IMR-90 (cell line): ENCODE results near the gene NAT8. TPM values are rescaled to one million over a fixed set of nuclear protein-coding genes. Genes with fewer than 3 reads are reported as not detected.
"Not testable (repeated sequence)": the region's sequence is repeated elsewhere in the genome, so short reads cannot be mapped to it uniquely, and the experiment has no call there.

Experiments
- ATAC-seq: fragments of 200-7000 bp; cut with Tn5 transposase; 2 replicates; pipeline ENCODE4 v1.9.1; 2020; ENCODE audit warnings: low read depth, mild to moderate bottlenecking, moderate library complexity
- BruUV-seq: library from RNA; stranded (reverse); fragments of 400-500 nt; replicated peaks from 2 replicates; lab custom pipeline; 2021; lab: Mats Ljungman, UMichigan
- CTCF ChIA-PET: fragments of 300-600 bp; formaldehyde crosslinking; extraction: SDS; loops from one replicate; lab custom pipeline; 2021; ENCODE audit warnings: antibody characterized with exemption; lab: Yijun Ruan, JAX
- POLR2A ChIA-PET: fragments of 300-600 bp; sonication (Branson Sonifier 250); formaldehyde crosslinking; loops from one replicate; lab custom pipeline; 2022; ENCODE audit warnings: antibody characterized with exemption; ENCODE audit not compliant: unreplicated experiment; lab: Charles Lee
- DNase-seq: peaks from one replicate; pipeline ENCODE4 v3.0.0; 2013
- H2AFZ ChIP-seq: replicated peaks from 2 replicates; pipeline ENCODE3; 2013; ENCODE audit warnings: low read length, mild to moderate bottlenecking; ENCODE audit not compliant: poor library complexity
- H2AK5ac ChIP-seq: 2 replicates; pipeline ENCODE4 v1.6.1; 2013; ENCODE audit warnings: low read depth, low read length, inconsistent platforms
- H2AK9ac ChIP-seq: replicated peaks from 2 replicates; pipeline ENCODE3; 2013; ENCODE audit warnings: mild to moderate bottlenecking, low read depth, low read length, moderate library complexity; ENCODE audit not compliant: poor library complexity
- H2BK120ac ChIP-seq: 2 replicates; pipeline ENCODE4 v1.6.1; 2013; ENCODE audit warnings: low read depth, low read length, inconsistent platforms
- H2BK15ac ChIP-seq: 3 replicates; pipeline ENCODE4 v1.6.1; 2013; ENCODE audit warnings: low read depth, low read length, inconsistent platforms
- H2BK20ac ChIP-seq: 2 replicates; pipeline ENCODE4 v1.6.1; 2013; ENCODE audit warnings: low read depth, mild to moderate bottlenecking, inconsistent platforms, low read length, moderate library complexity
- H2BK5ac ChIP-seq: 2 replicates; pipeline ENCODE4 v1.6.1; 2013; ENCODE audit warnings: mild to moderate bottlenecking, low read depth, low read length, inconsistent platforms; ENCODE audit not compliant: poor library complexity, severe bottlenecking
- H3K14ac ChIP-seq: replicated peaks from 2 replicates; pipeline ENCODE4 v1.6.1; 2013; ENCODE audit warnings: low read depth, low read length, inconsistent platforms
- H3K18ac ChIP-seq: 2 replicates; pipeline ENCODE4 v1.6.1; 2013; ENCODE audit warnings: low read depth, low read length, control low read depth
- H3K23ac ChIP-seq: 2 replicates; pipeline ENCODE4 v1.6.1; 2013; ENCODE audit warnings: low read depth, low read length, inconsistent platforms
- H3K27ac ChIP-seq: 2 replicates; pipeline ENCODE4 v1.5.1; 2013; ENCODE audit warnings: mild to moderate bottlenecking, control low read depth, low read length; ENCODE audit not compliant: insufficient read depth
- H3K27me3 ChIP-seq: 2 replicates; pipeline ENCODE4 v1.6.1; 2013; ENCODE audit warnings: low read length; ENCODE audit not compliant: control insufficient read depth, insufficient read depth
- H3K36me3 ChIP-seq: 2 replicates; pipeline ENCODE4 v1.6.1; 2013; ENCODE audit warnings: low read length, mixed read lengths; ENCODE audit not compliant: control insufficient read depth, insufficient read depth
- H3K4ac ChIP-seq: 2 replicates; pipeline ENCODE4 v1.6.1; 2013; ENCODE audit warnings: low read depth, low read length, inconsistent platforms
- H3K4me1 ChIP-seq: 2 replicates; pipeline ENCODE4 v1.6.1; 2013; ENCODE audit warnings: low read length, mixed read lengths; ENCODE audit not compliant: control insufficient read depth, insufficient read depth
- H3K4me2 ChIP-seq: 2 replicates; pipeline ENCODE4 v1.6.1; 2013; ENCODE audit warnings: low read depth, mild to moderate bottlenecking, control low read depth, low read length, moderate library complexity
- H3K4me3 ChIP-seq: 2 replicates; pipeline ENCODE4 v1.5.1; 2013; ENCODE audit warnings: low read depth, mild to moderate bottlenecking, control low read depth, low read length, moderate library complexity; ENCODE audit not compliant: insufficient read depth
- H3K56ac ChIP-seq: 2 replicates; pipeline ENCODE4 v1.6.1; 2013; ENCODE audit warnings: low read length, inconsistent platforms; ENCODE audit not compliant: insufficient read depth; ENCODE audit errors: extremely low read depth
- H3K79me1 ChIP-seq, 2 experiments: 2 replicates each; pipeline ENCODE4 v1.6.1; 2013; ENCODE audit warnings: low read length in 2 of 2, inconsistent platforms in 1 of 2, low read depth in 1 of 2
- H3K9ac ChIP-seq: 2 replicates; pipeline ENCODE4 v1.6.1; 2013; ENCODE audit warnings: low read depth, low read length, control low read depth
- H3K9me1 ChIP-seq: 2 replicates; pipeline ENCODE4 v1.6.1; 2013; ENCODE audit warnings: low read length, inconsistent platforms; ENCODE audit not compliant: insufficient read depth
- H3K9me3 ChIP-seq: 2 replicates; pipeline ENCODE4 v1.6.1; 2013; ENCODE audit warnings: low read length; ENCODE audit not compliant: control insufficient read depth, insufficient read depth
- H4K20me1 ChIP-seq: 2 replicates; pipeline ENCODE4 v1.6.1; 2013; ENCODE audit warnings: low read length, inconsistent platforms; ENCODE audit not compliant: insufficient read depth
- H4K5ac ChIP-seq: 2 replicates; pipeline ENCODE4 v1.6.1; 2013; ENCODE audit warnings: mild to moderate bottlenecking, low read depth, low read length, control low read depth
- H4K8ac ChIP-seq, 2 experiments: 2 replicates each; pipeline ENCODE4 v1.6.1; 2013; ENCODE audit warnings: low read depth in 2 of 2, low read length in 2 of 2, control low read depth in 1 of 2, inconsistent platforms in 1 of 2
- H4K91ac ChIP-seq: 2 replicates; pipeline ENCODE4 v1.6.1; 2013; ENCODE audit warnings: low read depth, low read length, inconsistent platforms; ENCODE audit not compliant: insufficient read depth
- MAFK ChIP-seq: IDR thresholded peaks from 2 replicates; pipeline ENCODE4 v1.6.1; 2012; ENCODE audit warnings: low read depth, low read length, improper control_type of control experiment
- WGBS, 2 experiments: methylation state at CpG; one replicate each; pipeline versions ENCODE4 v1.1.5 to v1.1.7; 2013; ENCODE audit warnings: missing lambda C conversion rate in 2 of 2; ENCODE audit not compliant: insufficient read length in 1 of 2; ENCODE audit errors: extremely low coverage in 2 of 2; 5-methylcytosine and 5-hydroxymethylcytosine counted together
- dilution Hi-C: fragments of 300-500 bp; cut with HindIII; formaldehyde crosslinking; loops from one replicate; pipeline ENCODE4 v1.14.3; 2018; ENCODE audit warnings: low sequenced_read_pairs; ENCODE audit not compliant: unreplicated experiment
- in situ Hi-C: fragments of 300-500 bp; cut with MboI; formaldehyde crosslinking; loops from 3 replicates; pipeline ENCODE4 v1.14.3; 2019; ENCODE audit warnings: low sequenced_read_pairs, inconsistent platforms, mixed read lengths
- intact Hi-C: fragments of 100-400 bp; cut with micrococcal nuclease; formaldehyde crosslinking; loops from 2 replicates; pipeline ENCODE4 v1.10.0; 2022
- polyA plus RNA-seq, 3 experiments: library from polyadenylated mRNA; depleted of rRNA; stranded (reverse); fragments of >200 nt; gene quantifications; 2 replicates each; pipeline ENCODE4 v1.2.3, GENCODE V29; 2012; ENCODE audit warnings: low replicate concordance in 1 of 3
- total RNA-seq: library from RNA; depleted of rRNA; stranded (reverse); fragments of >200 nt; gene quantifications from 2 replicates; pipeline ENCODE4 v1.2.3, GENCODE V29; 2012

The NAT8 gene
- total and polyA plus RNA-seq, 2 of the 4 experiments (the other 2 are of a cell fraction): not detected

DNA sequence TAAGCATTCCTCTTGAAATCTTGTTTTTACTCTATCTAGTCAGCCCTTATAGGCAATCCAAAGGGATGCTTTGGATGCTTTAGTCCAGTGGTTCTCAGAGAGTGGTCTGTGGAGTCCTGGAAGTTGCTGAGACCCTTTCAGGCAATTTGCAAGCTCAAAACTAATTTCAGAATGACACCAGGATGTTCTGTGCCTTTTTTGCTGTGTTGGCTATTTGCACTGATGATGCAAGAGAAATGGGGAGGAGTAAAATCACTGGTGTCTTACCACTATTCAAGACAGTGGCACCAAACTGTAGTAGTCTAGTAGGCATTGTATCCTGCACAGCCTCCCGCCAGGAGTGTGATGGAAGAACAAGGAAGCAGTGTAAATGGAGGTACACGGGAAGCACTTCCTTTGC is 37.6 kb downstream of the NAT8 start:
- dilution Hi-C loops, H3K4me3 ChIP-seq, H2AFZ ChIP-seq, H2BK20ac ChIP-seq, DNase-seq, H2BK120ac ChIP-seq, H3K4ac ChIP-seq, H2AK9ac ChIP-seq, H2BK15ac ChIP-seq, H3K18ac ChIP-seq, H3K27me3 ChIP-seq, POLR2A ChIA-PET, H4K91ac ChIP-seq, ATAC-seq, H4K8ac ChIP-seq, in situ Hi-C loops, H3K4me2 ChIP-seq, H2AK5ac ChIP-seq, H3K14ac ChIP-seq, H3K36me3 ChIP-seq, intact Hi-C loops, H3K9me1 ChIP-seq, H3K79me1 ChIP-seq, H3K9me3 ChIP-seq, H3K4me1 ChIP-seq, H3K56ac ChIP-seq, H4K20me1 ChIP-seq, BruUV-seq, H2BK5ac ChIP-seq, H3K9ac ChIP-seq, H3K27ac ChIP-seq, H3K23ac ChIP-seq, CTCF ChIA-PET, H4K5ac ChIP-seq: not testable (repeated sequence)
- peak; percentile 34; the same call in 1 of the 2 replicates for TF ChIP-seq MAFK
- WGBS, 2 experiments: no CpG with 5 or more reads among the region's 2 CpGs

DNA sequence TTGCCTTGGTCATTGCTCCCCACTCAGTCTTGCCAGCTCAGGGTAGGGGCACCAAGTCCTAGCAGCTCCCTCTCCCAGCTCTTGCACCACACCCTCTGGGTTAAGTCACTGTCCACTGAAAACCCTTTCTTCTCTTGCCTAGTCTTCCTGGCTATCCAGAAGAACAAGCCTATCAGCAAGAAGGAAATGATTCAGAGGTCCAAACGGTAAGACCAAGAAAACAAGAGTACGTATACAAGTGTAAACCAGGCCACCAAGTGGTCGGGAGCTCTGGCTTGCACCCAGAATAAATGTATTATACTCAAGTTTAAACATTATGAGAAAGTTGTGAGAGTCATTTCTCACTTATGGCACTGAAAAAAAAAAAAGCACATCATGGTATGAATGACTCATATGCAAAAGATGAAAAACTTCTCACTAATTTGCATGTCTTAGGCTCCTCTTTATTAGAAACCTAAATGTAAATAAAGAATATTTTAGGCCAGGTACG is 39.1 kb downstream of the NAT8 start:
- POLR2A ChIA-PET, H4K8ac ChIP-seq, dilution Hi-C loops, H3K4me2 ChIP-seq, in situ Hi-C loops, H4K5ac ChIP-seq, H3K14ac ChIP-seq, H3K4me3 ChIP-seq, H3K36me3 ChIP-seq, H3K9me3 ChIP-seq, H2BK15ac ChIP-seq, H3K9ac ChIP-seq, H2BK5ac ChIP-seq, H2BK120ac ChIP-seq, H2AK9ac ChIP-seq, H3K56ac ChIP-seq, H3K18ac ChIP-seq, H2BK20ac ChIP-seq, H2AFZ ChIP-seq, H3K27me3 ChIP-seq, H3K79me1 ChIP-seq, H3K9me1 ChIP-seq, H2AK5ac ChIP-seq, H3K4me1 ChIP-seq, H3K4ac ChIP-seq, intact Hi-C loops, H4K91ac ChIP-seq, H4K20me1 ChIP-seq, H3K27ac ChIP-seq, CTCF ChIA-PET, BruUV-seq, H3K23ac ChIP-seq: not testable (repeated sequence)
- DNase-seq (peak; percentile 59), ATAC-seq (peak; percentile 88)
- no CpG with 5 or more reads among the region's 4 CpGs for WGBS, 2 experiments
